Activated T-cell treated with anti-CD3 and anti-CD28 coated beads, Interleukin-2, amount 50 U/mL, for 24 hours (primary cell): ENCODE data around the gene GTF3C1.

ENCODE experiments used
- DNase-seq: peaks from one replicate; pipeline ENCODE4 v3.0.0-alpha.2; 2020
- H3K27ac Mint-ChIP-seq: 2 replicates; pipeline ENCODE4 v1.8.0; 2020; ENCODE audit warnings: mild to moderate bottlenecking, mixed read lengths
- H3K27me3 Mint-ChIP-seq: 2 replicates; pipeline ENCODE4 v1.8.0; 2020; ENCODE audit warnings: mixed read lengths
- H3K36me3 Mint-ChIP-seq: 2 replicates; pipeline ENCODE4 v1.8.0; 2020; ENCODE audit warnings: low read depth, mixed read lengths
- H3K4me1 Mint-ChIP-seq: 2 replicates; pipeline ENCODE4 v1.8.0; 2020; ENCODE audit warnings: low read depth, mixed read lengths
- H3K4me3 Mint-ChIP-seq: 2 replicates; pipeline ENCODE4 v1.8.0; 2020; ENCODE audit warnings: mild to moderate bottlenecking, moderate library complexity, mixed read lengths
- H3K9me3 Mint-ChIP-seq: 2 replicates; pipeline ENCODE4 v1.8.0; 2020; ENCODE audit warnings: mixed read lengths

Gene GTF3C1

GRCh38 chr16:27426423-27427408, 123.0 kb downstream of the GTF3C1 start:
- H3K4me3 Mint-ChIP-seq: peak overlapping the region; percentile 30
- no peaks in the 10 kb centered on the region for H3K27me3 Mint-ChIP-seq
- H3K9me3 Mint-ChIP-seq: peaks cover 10% of the 10 kb centered on the region
- peak overlapping the region; percentile 94 for H3K27ac Mint-ChIP-seq
- H3K4me1 Mint-ChIP-seq: peaks cover 86% of the 10 kb centered on the region
- peaks cover 98% of the 10 kb centered on the region for H3K36me3 Mint-ChIP-seq
- peak; percentile 77 for DNase-seq

DNA sequence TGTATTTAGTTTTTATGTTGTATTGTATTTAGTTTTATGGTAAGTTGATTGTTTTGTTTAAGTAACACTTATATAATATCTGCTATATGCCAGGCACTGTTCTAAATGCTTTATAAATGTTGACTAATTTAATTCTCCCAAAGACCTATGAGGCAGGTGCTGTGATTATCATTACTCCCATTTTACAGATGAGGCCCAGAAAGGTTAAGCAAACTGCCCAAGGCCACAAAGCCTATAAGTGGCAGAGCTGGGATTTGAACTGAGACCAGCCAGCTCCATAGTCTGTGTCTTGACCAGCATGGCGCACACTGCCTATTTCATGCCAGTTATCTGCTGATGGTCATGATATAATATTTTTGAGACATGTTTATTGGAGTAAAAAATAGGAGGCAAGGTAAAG, 123.8 kb downstream of the GTF3C1 start:
- peaks cover 98% of the 10 kb centered on the region for H3K36me3 Mint-ChIP-seq
- H3K27me3 Mint-ChIP-seq: no peaks in the 10 kb centered on the region
- H3K4me3 Mint-ChIP-seq: no peak overlapping the region
- peak overlapping the region; percentile 94 for H3K27ac Mint-ChIP-seq
- H3K4me1 Mint-ChIP-seq: peaks cover 80% of the 10 kb centered on the region
- no peak for DNase-seq
- H3K9me3 Mint-ChIP-seq: peaks cover 13% of the 10 kb centered on the region

DNA sequence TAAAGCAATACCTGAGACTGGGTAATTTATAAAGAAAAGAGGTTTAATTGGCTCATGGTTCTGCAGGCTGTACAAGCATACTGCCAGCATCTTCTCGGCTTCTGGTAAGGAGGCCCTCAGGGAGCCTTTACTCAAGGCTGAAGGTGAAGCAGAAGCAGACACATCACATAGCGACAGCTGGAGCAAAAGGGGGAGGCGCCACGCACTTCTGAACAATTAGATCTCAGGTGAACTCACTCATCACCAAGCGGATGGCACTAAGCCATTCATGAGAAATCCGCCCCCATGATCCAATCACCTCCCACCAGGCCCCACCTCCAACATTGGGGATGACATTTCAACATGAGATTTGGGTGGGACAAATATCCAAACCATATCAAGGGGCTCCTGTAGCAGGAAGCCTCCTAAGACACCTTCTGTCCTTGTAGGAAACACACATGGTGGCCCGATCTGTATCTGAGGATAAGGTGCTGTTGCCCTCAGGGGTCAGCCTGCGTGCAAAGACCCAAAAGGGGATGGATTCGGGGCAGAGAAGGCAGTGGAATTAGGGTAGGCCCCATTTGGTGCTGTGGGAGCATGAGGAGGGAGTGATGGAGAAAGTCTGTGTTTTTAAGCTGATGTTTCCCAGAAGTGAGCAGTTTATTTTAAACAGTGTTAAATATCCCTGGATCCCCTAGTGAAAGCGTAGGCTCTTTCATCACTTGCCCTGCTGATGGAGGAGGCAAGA, 124.8 kb downstream of the GTF3C1 start:
- Mint-ChIP-seq H3K36me3 (peaks cover 98% of the 10 kb centered on the region), H3K4me3 (peak overlapping the region; percentile 6), H3K4me1 (peaks cover 77% of the 10 kb centered on the region), H3K27me3 (no peaks in the 10 kb centered on the region), H3K9me3 (peaks cover 22% of the 10 kb centered on the region), H3K27ac (peak overlapping the region; percentile 94)
- peak; percentile 26 for DNase-seq

- Mint-ChIP-seq H3K27ac (no peak overlapping the region), H3K36me3 (peaks cover 93% of the 10 kb centered on the region), H3K4me3 (no peak overlapping the region), H3K4me1 (peaks cover 65% of the 10 kb centered on the region), H3K9me3 (peaks cover 22% of the 10 kb centered on the region), H3K27me3 (no peaks in the 10 kb centered on the region)
- no peak for DNase-seq
These were observed 127.6 kb downstream of the GTF3C1 start for GRCh38 chr16:27421961-27422740.

- Mint-ChIP-seq H3K4me3 (peak overlapping the region; percentile 45), H3K27me3 (no peaks in the 10 kb centered on the region), H3K36me3 (peaks cover 89% of the 10 kb centered on the region), H3K9me3 (peaks cover 26% of the 10 kb centered on the region), H3K27ac (peak overlapping the region; percentile 94), H3K4me1 (peaks cover 64% of the 10 kb centered on the region)
- no peak for DNase-seq
These were observed 132.6 kb downstream of the GTF3C1 start for GRCh38 chr16:27417047-27417671.

- peak overlapping the region; percentile 78 for H3K27ac Mint-ChIP-seq
- peaks cover 76% of the 10 kb centered on the region for H3K4me1 Mint-ChIP-seq
- DNase-seq: no peak
- peaks cover 16% of the 10 kb centered on the region for H3K9me3 Mint-ChIP-seq
- peak overlapping the region; percentile 8 for H3K4me3 Mint-ChIP-seq
- no peaks in the 10 kb centered on the region for H3K27me3 Mint-ChIP-seq
- peaks cover 89% of the 10 kb centered on the region for H3K36me3 Mint-ChIP-seq
These were observed 134.8 kb downstream of the GTF3C1 start for GRCh38 chr16:27414788-27415431.

- no peak for DNase-seq
- H3K36me3 Mint-ChIP-seq: peaks cover 88% of the 10 kb centered on the region
- H3K4me3 Mint-ChIP-seq: peak overlapping the region; percentile 25
- H3K27me3 Mint-ChIP-seq: no peaks in the 10 kb centered on the region
- peak overlapping the region; percentile 59 for H3K27ac Mint-ChIP-seq
- peaks cover 79% of the 10 kb centered on the region for H3K4me1 Mint-ChIP-seq
- peaks cover 16% of the 10 kb centered on the region for H3K9me3 Mint-ChIP-seq
These were observed 135.8 kb downstream of the GTF3C1 start for GRCh38 chr16:27413956-27414355.

DNA sequence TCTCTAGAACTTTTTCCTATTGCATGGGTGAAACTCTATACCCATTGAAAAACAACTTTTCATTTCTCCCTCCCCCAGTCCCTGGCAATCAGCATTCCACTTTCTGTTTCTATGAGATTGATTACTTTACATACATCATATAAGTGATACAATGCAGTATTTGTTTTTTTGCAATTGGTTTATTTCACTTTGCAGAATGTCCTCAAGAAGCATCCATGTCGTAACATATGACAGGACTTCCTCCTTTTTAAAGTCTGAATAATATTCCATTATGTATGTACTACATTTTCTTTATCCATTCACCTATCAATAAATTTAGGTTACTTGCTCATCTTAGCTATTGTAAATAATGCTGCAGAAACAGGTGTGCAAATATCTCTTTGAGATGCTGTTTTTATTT, 139.0 kb downstream of the GTF3C1 start:
- H3K9me3 Mint-ChIP-seq: peaks cover 11% of the 10 kb centered on the region
- H3K27me3 Mint-ChIP-seq: no peaks in the 10 kb centered on the region
- peaks cover 92% of the 10 kb centered on the region for H3K36me3 Mint-ChIP-seq
- DNase-seq: no peak
- H3K4me1 Mint-ChIP-seq: peaks cover 93% of the 10 kb centered on the region
- peak overlapping the region; percentile 66 for H3K4me3 Mint-ChIP-seq
- peak overlapping the region; percentile 86 for H3K27ac Mint-ChIP-seq
